ENCODE measurements around the gene RAB6A. TPM values are rescaled to one million over a fixed set of nuclear protein-coding genes. Genes with fewer than 3 reads are reported as not detected.
"Not testable (repeated sequence)": the region's sequence is repeated elsewhere in the genome, so short reads cannot be mapped to it uniquely, and the experiment has no call there.

The RAB6A gene
- polyA plus RNA-seq, 6 donors from 2014 or later = 73.5 to 94.5 (median 84.2) TPM

- not testable (repeated sequence) for DNase-seq; H3K9me3 Mint-ChIP-seq; H3K36me3 Mint-ChIP-seq; H3K27ac Mint-ChIP-seq; ATAC-seq (ENCODE audit: low read depth in 2 of 2)
- Mint-ChIP-seq H3K4me3 (peak overlapping the region in 1 of 8 donors; percentile 98), H3K4me1 (peaks cover 10 to 23% (median 12%) of the 10 kb centered on the region in 3 donors), H3K27me3 (peaks cover 0 to 15% (median 4%) of the 10 kb centered on the region in 3 donors)
Measured at GRCh38 chr11:73785467-73785866, 24.6 kb upstream of the RAB6A start.

DNA sequence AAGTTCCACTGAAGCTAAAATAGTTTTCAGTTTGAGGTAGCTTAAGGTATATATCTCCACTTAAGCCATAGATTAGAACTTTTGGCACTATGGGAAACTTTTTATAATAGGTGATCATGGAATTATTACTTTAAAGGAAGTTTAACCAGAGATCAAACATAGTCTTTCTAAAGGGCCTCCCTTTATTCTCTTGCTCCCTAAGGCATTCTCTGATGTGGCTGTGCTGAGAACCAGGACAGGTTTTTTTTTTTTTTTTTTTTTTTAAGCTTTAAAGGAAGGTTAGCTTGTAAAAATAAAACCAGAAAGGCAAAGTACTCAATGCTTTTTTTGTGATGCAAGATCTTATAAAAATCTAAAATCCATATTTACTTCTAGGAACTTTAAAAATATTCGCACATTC is 23.9 kb upstream of the RAB6A start:
- ATAC-seq (ENCODE audit: low read depth in 2 of 2) (no peak), DNase-seq (no peak)
- Mint-ChIP-seq H3K27ac (no peak overlapping the region), H3K4me1 (peaks cover 10 to 24% (median 12%) of the 10 kb centered on the region in 3 donors), H3K9me3 (no peaks in the 10 kb centered on the region), H3K4me3 (no peak overlapping the region), H3K36me3 (no peaks in the 10 kb centered on the region), H3K27me3 (peaks cover 0 to 15% (median 5%) of the 10 kb centered on the region in 3 donors)

- no peak overlapping the region for H3K4me3 Mint-ChIP-seq
- peaks cover 0 to 15% (median 5%) of the 10 kb centered on the region in 3 donors for H3K27me3 Mint-ChIP-seq
- ATAC-seq (ENCODE audit: low read depth in 2 of 2) (no peak), DNase-seq (no peak)
- H3K4me1 Mint-ChIP-seq = peaks cover 12 to 28% (median 12%) of the 10 kb centered on the region in 3 donors
- H3K27ac Mint-ChIP-seq = peak overlapping the region in 1 of 6 donors; percentile 68
- no peaks in the 10 kb centered on the region for H3K9me3 Mint-ChIP-seq
- no peaks in the 10 kb centered on the region for H3K36me3 Mint-ChIP-seq
Measured at GRCh38 chr11:73784080-73784634, 23.3 kb upstream of the RAB6A start.

GRCh38 chr11:73783483-73784020 is 22.7 kb upstream of the RAB6A start:
- H3K4me3 Mint-ChIP-seq = peak overlapping the region in 1 of 8 donors; percentile 56
- H3K36me3 Mint-ChIP-seq = no peaks in the 10 kb centered on the region
- no peaks in the 10 kb centered on the region for H3K9me3 Mint-ChIP-seq

GRCh38 chr11:73781303-73781702 is 20.4 kb upstream of the RAB6A start:
- H3K9me3 Mint-ChIP-seq = no peaks in the 10 kb centered on the region
- H3K4me1 Mint-ChIP-seq = peaks cover 5 to 12% (median 8%) of the 10 kb centered on the region in 3 donors
- peaks cover 0 to 15% (median 5%) of the 10 kb centered on the region in 3 donors for H3K27me3 Mint-ChIP-seq
- H3K27ac Mint-ChIP-seq = peak overlapping the region in 2 of 6 donors; percentile 54 to 57
- ATAC-seq (ENCODE audit: low read depth in 2 of 2) (no peak), DNase-seq (no peak)
- no peaks in the 10 kb centered on the region for H3K36me3 Mint-ChIP-seq
- peak overlapping the region in 3 of 8 donors; percentile 54 to 72 (median 69) for H3K4me3 Mint-ChIP-seq

More at GRCh38 chr11:73783483-73784020, 22.7 kb upstream of the RAB6A start:
- peak overlapping the region in 1 of 6 donors; percentile 54 for H3K27ac Mint-ChIP-seq
- H3K27me3 Mint-ChIP-seq = peaks cover 0 to 15% (median 5%) of the 10 kb centered on the region in 3 donors
- no peak for ATAC-seq (ENCODE audit: low read depth in 2 of 2)
- DNase-seq = no peak
- peaks cover 14 to 28% (median 15%) of the 10 kb centered on the region in 3 donors for H3K4me1 Mint-ChIP-seq

DNA sequence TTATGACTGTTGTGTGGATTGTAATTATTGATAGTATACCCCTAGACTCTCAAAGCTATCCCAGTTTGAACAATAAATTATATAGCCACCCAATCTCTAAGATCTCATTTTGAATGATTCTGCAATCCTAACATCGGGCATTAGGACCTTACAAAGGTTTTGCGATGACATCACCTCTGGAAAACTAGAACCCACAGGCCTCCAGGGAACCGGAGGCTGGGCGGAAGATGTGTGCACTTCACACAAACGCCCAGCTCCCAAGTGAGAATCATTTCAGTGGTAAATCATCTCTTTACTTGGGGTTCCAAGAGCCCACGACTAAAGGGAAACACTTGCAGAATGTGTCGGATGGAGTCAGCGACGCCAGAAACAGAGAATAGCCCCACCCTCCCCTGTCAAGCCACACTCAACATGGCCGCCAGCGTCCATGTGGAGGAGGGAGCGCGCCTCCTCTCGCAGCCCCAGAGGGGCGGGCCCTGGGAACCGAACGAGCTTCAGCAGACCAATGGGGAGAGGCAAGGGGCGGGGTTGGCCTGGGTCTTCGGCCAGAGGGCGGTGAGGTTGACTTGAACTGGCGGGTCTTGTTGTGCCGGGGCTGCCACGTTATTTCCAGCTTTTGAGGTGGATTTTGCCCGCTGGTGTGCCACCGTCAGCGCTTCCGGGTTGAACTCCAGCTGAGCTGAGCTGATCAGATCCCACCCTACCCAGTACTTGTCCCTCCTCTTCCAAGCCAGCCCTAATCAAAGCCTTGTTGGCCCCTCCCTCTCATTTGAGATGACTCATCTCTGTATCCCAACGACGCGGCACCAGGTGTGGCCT is 18.4 kb upstream of the RAB6A start:
- Mint-ChIP-seq H3K36me3 (no peaks in the 10 kb centered on the region), H3K27me3 (peaks cover 0 to 15% (median 5%) of the 10 kb centered on the region in 3 donors), H3K4me1 (peaks cover 5 to 12% (median 8%) of the 10 kb centered on the region in 3 donors), H3K9me3 (peaks cover 0 to 2% (median 0%) of the 10 kb centered on the region in 7 donors), H3K4me3 (peak overlapping the region; percentile 88 to 97 (median 94)), H3K27ac (peak overlapping the region; percentile 93 to 99 (median 99))
- peak; percentile 95 for DNase-seq
- ATAC-seq (ENCODE audit: low read depth in 2 of 2) = peak; percentile 98 to 99

DNA sequence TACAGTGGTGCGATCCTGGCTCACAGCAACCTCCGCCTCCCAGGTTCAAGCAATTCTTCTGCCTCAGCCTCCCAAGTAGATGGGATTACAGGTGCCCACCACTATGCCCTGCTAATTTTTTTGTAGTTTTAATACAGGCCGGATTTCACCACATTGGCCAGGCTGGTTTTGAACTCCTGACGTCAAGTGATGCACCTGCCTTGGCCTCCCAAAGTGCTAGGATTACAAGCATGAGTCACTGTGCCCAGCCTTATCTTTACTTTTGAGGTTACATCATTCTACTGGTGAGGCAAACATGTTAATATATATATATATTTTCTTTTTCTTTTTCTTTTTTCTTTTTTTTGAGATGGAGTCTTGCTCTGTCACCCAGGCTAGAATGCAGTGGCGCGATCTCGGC is 9.9 kb upstream of the RAB6A start:
- not testable (repeated sequence) for H3K9me3 Mint-ChIP-seq; H3K36me3 Mint-ChIP-seq; DNase-seq; H3K4me1 Mint-ChIP-seq; ATAC-seq (ENCODE audit: low read depth in 2 of 2); H3K4me3 Mint-ChIP-seq
- H3K27me3 Mint-ChIP-seq = peaks cover 18 to 30% (median 20%) of the 10 kb centered on the region in 3 donors
- peak overlapping the region in 1 of 6 donors; percentile 2 for H3K27ac Mint-ChIP-seq

- ATAC-seq (ENCODE audit: low read depth in 2 of 2) = no peak
- Mint-ChIP-seq H3K9me3 (no peaks in the 10 kb centered on the region), H3K27me3 (peaks cover 12 to 27% (median 22%) of the 10 kb centered on the region in 3 donors), H3K4me1 (no peaks in the 10 kb centered on the region), H3K4me3 (no peak overlapping the region), H3K27ac (no peak overlapping the region), H3K36me3 (no peaks in the 10 kb centered on the region)
- no peak for DNase-seq
Measured at GRCh38 chr11:73766763-73767162, 5.9 kb upstream of the RAB6A start.

DNA sequence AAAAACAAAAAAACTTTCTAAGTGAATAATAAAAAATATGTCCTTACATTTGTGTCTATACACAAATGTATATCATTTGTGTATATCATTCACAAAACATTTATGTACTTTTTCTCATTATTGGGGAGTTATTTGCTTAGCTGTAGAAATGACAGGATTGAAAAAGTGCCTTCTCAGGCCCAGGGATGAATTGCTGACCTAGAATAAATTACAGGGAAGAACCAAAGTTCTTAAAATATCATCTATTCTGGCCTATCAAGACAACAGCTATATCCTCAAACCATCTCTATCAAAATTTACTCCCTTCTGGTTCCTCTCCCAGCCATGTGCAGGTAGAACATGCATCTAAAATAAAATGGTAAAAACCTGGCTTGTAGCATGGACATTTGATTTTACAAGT is 1.9 kb upstream of the RAB6A start:
- Mint-ChIP-seq H3K4me1 (peaks cover 25 to 29% (median 28%) of the 10 kb centered on the region in 3 donors), H3K27me3 (peaks cover 12 to 22% (median 18%) of the 10 kb centered on the region in 3 donors), H3K27ac (peak overlapping the region in 1 of 6 donors; percentile 38), H3K4me3 (peak overlapping the region in 2 of 8 donors; percentile 35 to 48), H3K9me3 (no peaks in the 10 kb centered on the region), H3K36me3 (no peaks in the 10 kb centered on the region)
- ATAC-seq (ENCODE audit: low read depth in 2 of 2) = no peak
- no peak for DNase-seq

DNA sequence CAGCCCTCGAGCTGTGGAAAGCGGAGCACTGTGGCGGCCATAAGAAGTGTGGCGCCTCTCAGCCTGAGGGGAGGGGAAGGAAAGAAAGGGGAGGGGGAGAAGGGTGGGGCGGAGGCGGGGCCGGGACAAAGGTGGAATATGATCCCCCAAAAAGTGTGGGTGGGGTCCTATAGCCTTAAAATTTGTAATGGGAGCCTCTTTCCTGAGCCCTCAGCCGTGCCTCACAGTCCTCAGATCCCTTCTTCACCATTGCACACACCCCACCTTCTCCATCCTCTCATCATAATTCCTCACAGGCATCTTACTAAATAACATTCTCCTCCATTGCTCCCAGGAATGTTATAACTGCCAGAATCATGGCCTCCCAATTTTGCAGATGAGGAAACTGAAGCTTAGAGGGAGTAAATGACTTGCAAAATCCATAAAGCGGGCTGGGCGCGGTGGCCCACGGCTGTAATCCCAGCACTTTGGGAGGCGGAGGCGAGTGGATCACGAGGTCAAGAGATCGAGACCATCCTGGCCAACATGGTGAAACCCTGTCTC is 600 bp upstream of the RAB6A start:
- H3K36me3 Mint-ChIP-seq = no peaks in the 10 kb centered on the region
- DNase-seq (no peak), ATAC-seq (ENCODE audit: low read depth in 2 of 2) (peak; percentile 2)
- peaks cover 25 to 33% (median 28%) of the 10 kb centered on the region in 3 donors for H3K4me1 Mint-ChIP-seq
- H3K9me3 Mint-ChIP-seq = no peaks in the 10 kb centered on the region
- H3K27ac Mint-ChIP-seq = peak overlapping the region; percentile 82 to 97 (median 87)
- H3K27me3 Mint-ChIP-seq = peaks cover 4 to 10% (median 8%) of the 10 kb centered on the region in 3 donors
- peak overlapping the region; percentile 82 to 97 (median 92) for H3K4me3 Mint-ChIP-seq

- DNase-seq (no peak), ATAC-seq (ENCODE audit: low read depth in 2 of 2) (no peak)
- peak overlapping the region; percentile 59 to 93 (median 86) for H3K27ac Mint-ChIP-seq
- H3K4me1 Mint-ChIP-seq = peaks cover 29 to 38% (median 35%) of the 10 kb centered on the region in 3 donors
- no peaks in the 10 kb centered on the region for H3K9me3 Mint-ChIP-seq
- H3K27me3 Mint-ChIP-seq = peaks cover 0 to 3% (median 2%) of the 10 kb centered on the region in 3 donors
- no peaks in the 10 kb centered on the region for H3K36me3 Mint-ChIP-seq
- peak overlapping the region; percentile 82 to 97 (median 92) for H3K4me3 Mint-ChIP-seq
Measured at GRCh38 chr11:73760135-73760678, 667 bp downstream of the RAB6A start.

DNA sequence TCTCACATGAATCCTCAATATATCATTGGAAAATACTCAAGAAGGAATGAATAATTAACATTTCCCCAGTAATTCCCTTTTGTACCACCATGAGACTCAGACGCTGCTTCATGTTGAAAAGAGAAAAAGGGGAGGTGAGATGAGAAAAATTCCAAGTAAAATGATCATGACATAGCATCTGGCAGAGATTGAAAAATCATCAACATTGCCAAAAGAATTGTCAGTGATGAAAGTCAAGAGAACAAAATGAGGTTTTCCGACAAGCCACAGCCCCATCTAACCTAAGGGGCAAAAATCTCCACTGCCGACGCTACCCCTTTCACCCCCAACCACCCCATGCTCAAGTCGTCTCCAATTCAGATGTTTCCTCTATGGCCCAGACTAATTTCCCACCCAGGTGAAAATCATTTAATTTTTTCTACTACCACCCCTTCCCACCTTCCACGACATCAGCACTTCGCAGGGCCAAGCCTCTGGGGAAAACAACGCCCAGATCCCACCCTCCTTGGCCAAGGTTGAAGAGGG is 1.2 kb downstream of the RAB6A start:
- peak overlapping the region; percentile 59 to 93 (median 86) for H3K27ac Mint-ChIP-seq
- H3K9me3 Mint-ChIP-seq = no peaks in the 10 kb centered on the region
- H3K4me3 Mint-ChIP-seq = peak overlapping the region; percentile 82 to 97 (median 92)
- H3K4me1 Mint-ChIP-seq = peaks cover 29 to 38% (median 35%) of the 10 kb centered on the region in 3 donors
- no peak for DNase-seq
- H3K27me3 Mint-ChIP-seq = no peaks in the 10 kb centered on the region
- no peaks in the 10 kb centered on the region for H3K36me3 Mint-ChIP-seq
- no peak for ATAC-seq (ENCODE audit: low read depth in 2 of 2)

DNA sequence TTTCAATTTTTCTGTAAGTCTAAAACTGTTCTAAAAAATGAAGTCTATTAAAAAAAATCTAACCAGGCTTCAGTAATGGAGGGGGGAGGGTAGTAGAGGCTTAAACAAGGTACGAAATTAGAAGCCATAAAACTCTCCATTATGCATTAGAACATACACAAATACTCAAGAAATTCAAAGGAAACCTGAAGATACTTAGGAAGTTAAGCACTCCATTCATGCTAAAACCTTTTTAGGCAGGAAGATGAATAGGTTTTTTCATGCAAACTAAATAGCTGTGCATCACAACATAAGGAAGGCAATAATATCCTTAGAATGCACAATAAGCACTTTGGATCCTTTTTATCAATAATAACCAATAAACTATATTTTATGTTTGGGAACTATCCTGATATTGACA is 2.4 kb downstream of the RAB6A start:
- DNase-seq = no peak
- Mint-ChIP-seq H3K4me1 (peaks cover 33 to 40% (median 35%) of the 10 kb centered on the region in 3 donors), H3K36me3 (no peaks in the 10 kb centered on the region), H3K27ac (no peak overlapping the region), H3K27me3 (no peaks in the 10 kb centered on the region), H3K9me3 (no peaks in the 10 kb centered on the region), H3K4me3 (peak overlapping the region in 5 of 8 donors; percentile 63 to 95 (median 70))
- ATAC-seq (ENCODE audit: low read depth in 2 of 2) = no peak

Data from naive B cell (primary cell).